ENCODE measurements around the gene MOB2.
"Not testable (repeated sequence)": the region's sequence is repeated elsewhere in the genome, so short reads cannot be mapped to it uniquely, and the experiment has no call there.

Gene MOB2

DNA sequence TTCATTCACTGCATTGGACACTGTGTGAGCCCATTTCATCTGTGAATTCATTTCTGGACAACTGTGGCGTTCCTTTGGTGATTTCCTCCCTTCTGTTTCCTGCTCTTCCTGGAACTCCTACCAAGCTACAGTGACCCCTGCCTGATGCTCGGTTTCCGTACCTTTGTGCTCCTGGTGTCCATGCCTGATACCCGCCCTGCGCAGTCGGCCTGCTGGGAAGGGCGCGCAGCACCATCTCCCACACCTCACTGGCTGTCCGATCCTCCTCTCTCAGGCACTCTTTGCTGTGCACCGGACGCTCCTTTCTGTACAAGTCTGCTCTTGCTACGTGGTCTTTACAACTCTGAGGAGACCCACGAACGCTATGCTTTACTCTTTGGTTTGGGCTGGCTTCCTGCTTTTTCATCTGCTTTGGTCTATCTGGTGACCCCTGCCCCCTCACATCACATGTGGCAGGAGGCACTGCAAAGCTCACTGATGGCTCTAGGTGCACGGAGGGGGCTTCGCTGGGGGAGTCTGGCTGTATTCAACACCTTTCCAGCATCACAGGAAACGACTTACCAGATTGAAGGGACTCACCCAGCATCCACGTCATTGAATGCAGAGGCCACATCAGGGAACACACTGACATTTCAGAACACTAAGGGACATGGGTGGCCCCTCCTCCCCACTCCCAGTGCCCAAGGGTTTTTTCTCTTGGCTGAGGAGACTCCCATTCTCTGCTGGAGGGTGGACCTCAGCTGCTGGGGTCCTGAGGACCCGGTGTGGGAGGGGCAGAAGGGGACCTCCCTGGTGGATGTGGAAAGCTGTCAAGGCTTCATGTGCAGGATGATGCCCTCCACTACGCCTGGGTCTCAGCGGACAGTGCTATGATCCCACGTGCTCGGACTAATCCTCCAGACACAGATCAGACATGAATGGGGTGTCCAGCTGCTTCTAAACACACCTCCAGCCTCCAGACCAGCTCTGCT is 27.0 kb upstream of the MOB2 start:
- DNase-seq (ENCODE audit: insufficient read length, low spot score) (no peak), FAIRE-seq (no peak)
- no peak for TF ChIP-seq POLR2AphosphoS5 (IDR thresholded peaks at IDR 0.05; ENCODE audit: low read depth, low read length)
- TF ChIP-seq POLR2A (IDR thresholded peaks at IDR 0.05; ENCODE audit: low read depth, low read length), result no peak
- TF ChIP-seq TAF1 (IDR thresholded peaks at IDR 0.05; ENCODE audit: low read depth, low read length), result no peak
- TF ChIP-seq POU2F2 (IDR thresholded peaks at IDR 0.05; ENCODE audit: low read depth, low read length), result no peak
- TF ChIP-seq SPI1 (IDR thresholded peaks at IDR 0.05; ENCODE audit: low read depth, low read length), result no peak
- no peak for TF ChIP-seq PAX5 (IDR thresholded peaks at IDR 0.05; ENCODE audit: insufficient read depth, low read length, severe bottlenecking)

DNA sequence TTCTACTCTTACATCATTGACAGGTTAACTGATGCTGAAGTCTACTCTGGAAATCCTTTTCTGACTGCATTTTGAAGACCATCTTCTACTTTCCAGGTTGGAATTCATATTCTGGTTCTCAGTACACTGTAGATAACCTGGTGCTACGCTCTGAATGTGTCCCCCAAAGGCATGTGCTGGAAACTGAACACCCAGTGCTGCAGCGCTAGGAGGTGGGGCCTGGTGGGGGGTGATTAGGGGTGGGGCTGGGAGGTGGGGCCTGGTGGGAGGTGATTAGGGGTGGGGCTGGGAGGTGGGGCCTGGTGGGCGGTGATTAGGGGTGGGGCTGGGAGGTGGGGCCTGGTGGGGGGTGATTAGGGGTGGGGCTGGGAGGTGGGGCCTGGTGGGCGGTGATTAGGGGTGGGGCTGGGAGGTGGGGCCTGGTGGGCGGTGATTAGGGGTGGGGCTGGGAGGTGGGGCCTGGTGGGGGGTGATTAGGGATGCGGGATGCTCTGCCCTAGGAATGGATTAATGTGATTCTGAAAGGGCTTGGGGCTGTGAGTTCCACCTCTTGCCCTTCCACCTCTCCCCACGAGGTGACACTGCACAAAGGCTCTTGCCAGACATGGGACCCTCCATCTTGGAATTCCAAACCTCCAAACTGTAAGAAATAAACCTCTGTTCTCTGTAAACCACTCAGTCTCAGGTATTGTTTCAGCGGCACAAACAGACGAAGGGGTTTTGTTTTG is 26.1 kb upstream of the MOB2 start:
- FAIRE-seq; DNase-seq (ENCODE audit: insufficient read length, low spot score): not testable (repeated sequence)

- DNase-seq (ENCODE audit: insufficient read length, low spot score) (no peak), FAIRE-seq (no peak)
- TF ChIP-seq SPI1 (IDR thresholded peaks at IDR 0.05; ENCODE audit: low read depth, low read length) (no peak), POU2F2 (IDR thresholded peaks at IDR 0.05; ENCODE audit: low read depth, low read length) (no peak), POLR2AphosphoS5 (IDR thresholded peaks at IDR 0.05; ENCODE audit: low read depth, low read length) (no peak), PAX5 (IDR thresholded peaks at IDR 0.05; ENCODE audit: insufficient read depth, low read length, severe bottlenecking) (no peak), POLR2A (IDR thresholded peaks at IDR 0.05; ENCODE audit: low read depth, low read length) (no peak), TAF1 (IDR thresholded peaks at IDR 0.05; ENCODE audit: low read depth, low read length) (no peak)
Measured at GRCh38 chr11:1511937-1512496, 25.4 kb upstream of the MOB2 start.

DNA sequence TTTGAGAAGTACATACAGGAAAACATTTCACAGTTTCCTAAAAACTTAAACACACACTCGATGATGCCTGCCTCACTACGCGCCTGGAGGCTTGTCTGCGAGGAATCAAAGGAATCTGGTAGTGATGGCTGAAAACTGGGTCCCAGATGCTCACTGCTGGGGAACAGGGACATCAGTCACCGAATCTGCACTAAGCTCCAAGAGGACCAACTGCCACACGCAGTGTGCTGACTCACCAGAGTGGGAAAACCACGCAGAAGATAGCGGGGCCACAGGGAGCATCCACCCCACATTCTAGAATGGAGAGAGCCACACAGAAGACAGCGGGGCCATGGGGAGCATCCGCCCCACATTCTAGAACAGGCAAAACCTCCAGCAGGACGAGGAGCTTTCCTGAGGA is 24.3 kb upstream of the MOB2 start:
- TF ChIP-seq TAF1 (IDR thresholded peaks at IDR 0.05; ENCODE audit: low read depth, low read length) (no peak), POU2F2 (IDR thresholded peaks at IDR 0.05; ENCODE audit: low read depth, low read length) (no peak), PAX5 (IDR thresholded peaks at IDR 0.05; ENCODE audit: insufficient read depth, low read length, severe bottlenecking) (no peak), SPI1 (IDR thresholded peaks at IDR 0.05; ENCODE audit: low read depth, low read length) (no peak), POLR2AphosphoS5 (IDR thresholded peaks at IDR 0.05; ENCODE audit: low read depth, low read length) (no peak), POLR2A (IDR thresholded peaks at IDR 0.05; ENCODE audit: low read depth, low read length) (no peak)
- no peak for FAIRE-seq
- no peak for DNase-seq (ENCODE audit: insufficient read length, low spot score)

- DNase-seq (ENCODE audit: insufficient read length, low spot score); FAIRE-seq: not testable (repeated sequence)
Measured at GRCh38 chr11:1510351-1510750, 23.8 kb upstream of the MOB2 start.

- DNase-seq (ENCODE audit: insufficient read length, low spot score), result no peak
- no peak for TF ChIP-seq TAF1 (IDR thresholded peaks at IDR 0.05; ENCODE audit: low read depth, low read length)
- no peak for TF ChIP-seq POLR2AphosphoS5 (IDR thresholded peaks at IDR 0.05; ENCODE audit: low read depth, low read length)
- no peak for TF ChIP-seq POU2F2 (IDR thresholded peaks at IDR 0.05; ENCODE audit: low read depth, low read length)
- TF ChIP-seq PAX5 (IDR thresholded peaks at IDR 0.05; ENCODE audit: insufficient read depth, low read length, severe bottlenecking), result no peak
- no peak for TF ChIP-seq POLR2A (IDR thresholded peaks at IDR 0.05; ENCODE audit: low read depth, low read length)
- TF ChIP-seq SPI1 (IDR thresholded peaks at IDR 0.05; ENCODE audit: low read depth, low read length), result no peak
- no peak for FAIRE-seq
Measured at GRCh38 chr11:1509626-1510255, 23.2 kb upstream of the MOB2 start.

DNA sequence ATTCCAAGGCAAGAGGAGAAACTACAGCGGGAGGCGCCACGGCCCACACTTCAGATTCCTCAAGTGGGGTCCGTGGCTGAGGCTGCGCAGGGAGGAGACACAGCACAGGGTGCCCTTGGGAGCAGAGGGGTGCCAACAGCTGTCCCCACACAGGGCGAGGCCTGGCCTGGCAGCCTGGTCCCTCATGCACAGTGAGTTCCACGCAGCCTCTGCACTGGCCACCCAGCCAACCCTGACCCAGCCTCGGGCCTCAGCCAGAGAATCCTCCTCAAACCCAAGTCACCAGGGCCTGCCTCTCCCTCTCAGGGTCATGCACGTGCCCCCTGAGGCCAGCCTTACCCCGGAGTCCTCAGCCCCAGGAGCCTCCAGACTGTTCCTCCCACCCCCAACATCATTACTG is 22.4 kb upstream of the MOB2 start:
- no peak for DNase-seq (ENCODE audit: insufficient read length, low spot score)
- no peak for FAIRE-seq
- TF ChIP-seq SPI1 (IDR thresholded peaks at IDR 0.05; ENCODE audit: low read depth, low read length) (no peak), POLR2A (IDR thresholded peaks at IDR 0.05; ENCODE audit: low read depth, low read length) (no peak), TAF1 (IDR thresholded peaks at IDR 0.05; ENCODE audit: low read depth, low read length) (no peak), POU2F2 (IDR thresholded peaks at IDR 0.05; ENCODE audit: low read depth, low read length) (no peak), PAX5 (IDR thresholded peaks at IDR 0.05; ENCODE audit: insufficient read depth, low read length, severe bottlenecking) (no peak), POLR2AphosphoS5 (IDR thresholded peaks at IDR 0.05; ENCODE audit: low read depth, low read length) (no peak)

GRCh38 chr11:1508491-1508891 is 21.9 kb upstream of the MOB2 start:
- no peak for TF ChIP-seq TAF1 (IDR thresholded peaks at IDR 0.05; ENCODE audit: low read depth, low read length)
- no peak for TF ChIP-seq SPI1 (IDR thresholded peaks at IDR 0.05; ENCODE audit: low read depth, low read length)
- no peak for TF ChIP-seq POLR2A (IDR thresholded peaks at IDR 0.05; ENCODE audit: low read depth, low read length)
- TF ChIP-seq POLR2AphosphoS5 (IDR thresholded peaks at IDR 0.05; ENCODE audit: low read depth, low read length), result no peak
- no peak for TF ChIP-seq PAX5 (IDR thresholded peaks at IDR 0.05; ENCODE audit: insufficient read depth, low read length, severe bottlenecking)
- TF ChIP-seq POU2F2 (IDR thresholded peaks at IDR 0.05; ENCODE audit: low read depth, low read length), result no peak
- DNase-seq (ENCODE audit: insufficient read length, low spot score) (no peak), FAIRE-seq (no peak)

DNA sequence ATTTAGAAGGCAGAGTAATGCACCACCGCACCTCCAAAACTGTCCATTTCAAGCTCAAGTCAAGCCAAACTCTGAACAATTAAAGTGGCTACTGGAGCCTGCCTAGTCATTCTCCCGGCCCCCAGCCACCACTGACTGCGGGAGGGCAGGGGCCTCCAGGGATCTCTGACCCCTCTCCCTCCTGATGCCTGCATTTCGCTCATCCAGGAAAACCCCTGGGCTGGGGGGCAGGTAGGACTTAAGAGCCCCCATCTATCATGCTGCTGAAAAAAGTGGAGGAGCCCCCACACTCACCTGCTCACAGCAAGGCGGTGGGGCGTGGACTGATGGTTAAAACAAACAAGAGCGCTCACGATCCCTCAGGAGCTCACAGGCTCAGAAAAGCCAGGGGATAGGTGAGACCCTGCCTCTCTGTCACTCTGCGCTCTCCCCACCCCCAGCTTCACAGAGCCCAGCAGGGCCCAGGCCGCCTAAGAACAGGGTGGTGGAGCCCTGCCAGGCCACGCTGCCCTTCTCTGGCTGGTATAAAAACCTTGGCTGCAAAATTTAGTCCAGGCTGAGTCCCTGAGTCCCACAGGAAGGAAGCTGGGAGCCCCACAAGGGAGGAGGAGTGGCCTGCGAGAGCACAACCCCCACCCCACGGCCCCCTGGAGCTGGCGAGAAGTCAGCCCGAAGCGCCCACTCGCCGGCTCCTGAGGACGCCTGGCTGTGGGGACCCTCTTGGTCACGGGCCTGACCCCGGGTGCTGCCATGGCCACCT is 21.0 kb upstream of the MOB2 start:
- FAIRE-seq, result no peak
- DNase-seq (ENCODE audit: insufficient read length, low spot score), result no peak
- TF ChIP-seq POU2F2 (IDR thresholded peaks at IDR 0.05; ENCODE audit: low read depth, low read length) (no peak), POLR2AphosphoS5 (IDR thresholded peaks at IDR 0.05; ENCODE audit: low read depth, low read length) (no peak), SPI1 (IDR thresholded peaks at IDR 0.05; ENCODE audit: low read depth, low read length) (no peak), PAX5 (IDR thresholded peaks at IDR 0.05; ENCODE audit: insufficient read depth, low read length, severe bottlenecking) (no peak)
